ENCODE data around the gene ZNF691. TPM values are rescaled to one million over a fixed set of nuclear protein-coding genes. Genes with fewer than 3 reads are reported as not detected.
A peak's percentile ranks its signal among the peaks of the same experiment; 100 is the strongest.

The ZNF691 gene
- total and polyA plus RNA-seq, 2 donors (not counting 3 experiments of a cell fraction or from before 2014, with no cell fraction given): 6.6 to 6.9 TPM

GRCh38 chr1:42815941-42816584 is 30.4 kb upstream of the ZNF691 start:
- H3K27me3 ChIP-seq (ENCODE audit: control insufficient read depth in 2 of 2, insufficient read depth in 2 of 2, low read length in 2 of 2): no peaks in the 10 kb centered on the region
- no peak for FAIRE-seq
- H2AFZ ChIP-seq (ENCODE audit: low read depth, low read length): peak overlapping the region; percentile 96
- no peak for TF ChIP-seq FOS (IDR thresholded peaks at IDR 0.05; ENCODE audit: borderline replicate concordance, insufficient read depth, low read length)
- no peak for TF ChIP-seq POLR2A (IDR thresholded peaks at IDR 0.05; ENCODE audit: low read depth, low read length)
- no peak for TF ChIP-seq EZH2 (IDR thresholded peaks at IDR 0.05; ENCODE audit: borderline replicate concordance, low read depth, low read length, severe bottlenecking)
- no peak for TF ChIP-seq MAX (IDR thresholded peaks at IDR 0.05; ENCODE audit: insufficient read depth, insufficient read length)
- no peak for TF ChIP-seq CTCF (IDR thresholded peaks at IDR 0.05; ENCODE audit: extremely low read depth in 1 of 2, insufficient read depth in 1 of 2, low read depth in 1 of 2, low read length in 2 of 2)
- no peak for TF ChIP-seq MYC (IDR thresholded peaks at IDR 0.05; ENCODE audit: low read depth, low read length)
- TF ChIP-seq GATA2 (IDR thresholded peaks at IDR 0.05; ENCODE audit: insufficient read depth, insufficient read length, low read depth, low read length): no peak
- H3K36me3 ChIP-seq (ENCODE audit: control insufficient read depth in 2 of 2, extremely low read depth in 1 of 2, insufficient read depth in 2 of 2, low read length in 2 of 2): no peaks in the 10 kb centered on the region
- CTCF ChIA-PET: interaction anchor here (0.9 to 3.1 kb wide), 7 partner anchors 31 to 258 kb away, joined by 3 to 16 read pairs (median 6); partner anchors contain the start of genes C1orf50, P3H1 and ZNF691
- H3K9me3 ChIP-seq (replicated peaks; ENCODE audit: control insufficient read depth, insufficient read depth, low read length): no peaks in the 10 kb centered on the region
- POLR2A ChIA-PET: interaction anchor here (1.1 kb wide), 1 partner anchor 49 kb away, joined by 6 read pairs; the partner anchor contains the start of genes C1orf50 and P3H1
- peak overlapping the region in 2 of 3 experiments; percentile 74 to 87 for H3K4me3 ChIP-seq (replicated peaks in 1 of 3; ENCODE audit: insufficient read depth in 1 of 3, low read depth in 1 of 3, low read length in 3 of 3)
- H4K20me1 ChIP-seq (replicated peaks; ENCODE audit: control insufficient read depth, extremely low read depth, insufficient read depth, low read length): no peaks in the 10 kb centered on the region
- H3K4me2 ChIP-seq (ENCODE audit: insufficient read depth, low read length): peak overlapping the region; percentile 85
- peaks cover 18% of the 10 kb centered on the region for H3K4me1 ChIP-seq (ENCODE audit: control insufficient read depth, extremely low read depth, insufficient read depth, low read length)
- no peaks in the 10 kb centered on the region for H3K79me2 ChIP-seq (ENCODE audit: control insufficient read depth, insufficient read depth, low read length)
- DNase-seq (ENCODE audit: low read depth, low spot score): peak; percentile 42
- TSS peak; percentile 35 for BruUV-seq (replicated peaks)
- no peaks in the 10 kb centered on the region for H3K9me1 ChIP-seq (replicated peaks; ENCODE audit: control insufficient read depth, extremely low read depth, insufficient read depth, low read length)
- peak overlapping the region; percentile 43 for H3K27ac ChIP-seq (ENCODE audit: insufficient read depth, low read depth, low read length)
- intact Hi-C loops (cut with micrococcal nuclease): loop anchor here (2.0 kb wide), 2 partner anchors 31 kb away; partner anchors contain the start of genes TMEM269 and ZNF691
- peak overlapping the region; percentile 43 for H3K9ac ChIP-seq (replicated peaks; ENCODE audit: extremely low read depth, insufficient read depth, low read length)
- dilution Hi-C loops (cut with MboI; ENCODE audit: extremely low pct_ligation_motif_present, low sequenced_read_pairs): no loop called here

Data from endothelial cell of umbilical vein (primary cell).